Gastrocnemius medialis (tissue), 4 donors: Measurements from ENCODE around the gene ATG12.

ENCODE experiments used
- POLR2A ChIP-seq, 2 donors: fragments of 450-650 bp; IDR thresholded peaks; one replicate each; pipeline ENCODE4 v1.6.1; 2017; ENCODE audit warnings: antibody characterized with exemption in 2 of 2, mild to moderate bottlenecking in 2 of 2, moderate library complexity in 2 of 2
- TF ChIP-seq, protein P1 (sequence below), 5 experiments: fragments of 450-650 bp in 3 of 5; fragments of 200-600 bp in 2 of 5; sonication (generic) in 2 of 5; IDR thresholded peaks in 4 of 5; conservative IDR thresholded peaks in 1 of 5; 1 replicate in 4 of 5; 2 replicates in 1 of 5; pipeline ENCODE4 v1.5.1; 2016 to 2019; ENCODE audit warnings: antibody characterized with exemption in 5 of 5, mild to moderate bottlenecking in 3 of 5, moderate library complexity in 3 of 5

DNA sequence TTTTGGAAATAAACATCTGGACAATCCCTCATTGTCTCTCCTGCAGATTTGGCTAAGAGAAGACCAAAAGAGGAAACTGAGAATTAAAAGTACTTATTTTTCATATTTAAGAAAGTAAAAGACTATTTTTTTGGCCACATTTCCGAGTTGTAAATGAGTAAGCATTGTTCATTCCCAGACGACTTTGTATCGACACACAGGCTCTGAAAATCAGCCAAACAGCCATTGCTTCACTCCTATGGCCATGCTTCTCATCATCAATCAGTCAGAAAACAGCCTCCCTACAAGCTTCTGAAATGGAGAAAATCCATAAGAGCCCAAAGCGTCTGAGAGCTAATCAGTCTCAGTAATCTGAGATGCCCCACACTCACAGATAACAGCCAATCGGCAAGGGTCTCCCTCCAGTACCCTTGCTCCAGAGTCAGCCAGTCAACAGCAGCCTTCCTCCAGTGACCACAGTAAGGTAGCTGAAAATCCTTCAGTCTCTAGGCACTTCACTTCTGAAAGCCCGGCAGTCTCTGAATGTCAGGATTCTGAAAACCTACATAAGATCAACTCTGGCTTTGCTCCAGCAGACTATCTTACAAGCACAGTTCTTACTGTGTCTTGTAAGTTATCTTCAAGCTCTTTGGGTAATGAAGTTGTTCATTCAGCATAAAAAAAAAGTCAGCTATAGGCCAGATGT, 55.8 kb downstream of the ATG12 start:
- TF ChIP-seq POLR2A (IDR thresholded peaks at IDR 0.05): no peak
- TF ChIP-seq, protein P1, sequence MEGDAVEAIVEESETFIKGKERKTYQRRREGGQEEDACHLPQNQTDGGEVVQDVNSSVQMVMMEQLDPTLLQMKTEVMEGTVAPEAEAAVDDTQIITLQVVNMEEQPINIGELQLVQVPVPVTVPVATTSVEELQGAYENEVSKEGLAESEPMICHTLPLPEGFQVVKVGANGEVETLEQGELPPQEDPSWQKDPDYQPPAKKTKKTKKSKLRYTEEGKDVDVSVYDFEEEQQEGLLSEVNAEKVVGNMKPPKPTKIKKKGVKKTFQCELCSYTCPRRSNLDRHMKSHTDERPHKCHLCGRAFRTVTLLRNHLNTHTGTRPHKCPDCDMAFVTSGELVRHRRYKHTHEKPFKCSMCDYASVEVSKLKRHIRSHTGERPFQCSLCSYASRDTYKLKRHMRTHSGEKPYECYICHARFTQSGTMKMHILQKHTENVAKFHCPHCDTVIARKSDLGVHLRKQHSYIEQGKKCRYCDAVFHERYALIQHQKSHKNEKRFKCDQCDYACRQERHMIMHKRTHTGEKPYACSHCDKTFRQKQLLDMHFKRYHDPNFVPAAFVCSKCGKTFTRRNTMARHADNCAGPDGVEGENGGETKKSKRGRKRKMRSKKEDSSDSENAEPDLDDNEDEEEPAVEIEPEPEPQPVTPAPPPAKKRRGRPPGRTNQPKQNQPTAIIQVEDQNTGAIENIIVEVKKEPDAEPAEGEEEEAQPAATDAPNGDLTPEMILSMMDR (IDR thresholded peaks at IDR 0.05 in 4 of 5, conservative IDR thresholded peaks at IDR 0.05 in 1 of 5): no peak
